SK-N-MC (cell line): Measurements from ENCODE around the gene IVNS1ABP.

ENCODE experiments used
- EZH2 ChIP-seq: fragments of 200-600 bp; sonication (generic); IDR thresholded peaks from one replicate; pipeline ENCODE4 v1.6.1; 2017; ENCODE audit warnings: antibody characterized with exemption
- FOXP2 ChIP-seq: optimal IDR thresholded peaks from 2 replicates; pipeline ENCODE3; 2011; ENCODE audit warnings: mild to moderate bottlenecking, moderate library complexity; ENCODE audit not compliant: insufficient read depth; ENCODE audit errors: extremely low read length, control extremely low read depth
- POLR2AphosphoS5 ChIP-seq: IDR thresholded peaks from 2 replicates; pipeline ENCODE4 v1.6.1; 2012; ENCODE audit warnings: mild to moderate bottlenecking, low read depth, low read length, borderline replicate concordance

GRCh38 chr1:185350027-185350442 lies 33.0 kb upstream of the IVNS1ABP start:
- no peak for TF ChIP-seq POLR2AphosphoS5
- no peak for TF ChIP-seq EZH2
- TF ChIP-seq FOXP2 = no peak
